ENCODE measurements around the gene TOB2. TPM values are rescaled to one million over a fixed set of nuclear protein-coding genes. Genes with fewer than 3 reads are reported as not detected.

The TOB2 gene
- 10.1 and 19.0 TPM in 2 replicates for total RNA-seq (2014; rRNA removed; shearing (Covaris generic))

- DNase-seq (ENCODE audit: low read depth), result peak; percentile 86
Observed at GRCh38 chr22:41446639-41447434, at the start of gene TOB2. Gene TOB2 (minus strand): TSS chr22:41446801. CDS start chr22:41437345, 9,456 bp downstream.

DNA sequence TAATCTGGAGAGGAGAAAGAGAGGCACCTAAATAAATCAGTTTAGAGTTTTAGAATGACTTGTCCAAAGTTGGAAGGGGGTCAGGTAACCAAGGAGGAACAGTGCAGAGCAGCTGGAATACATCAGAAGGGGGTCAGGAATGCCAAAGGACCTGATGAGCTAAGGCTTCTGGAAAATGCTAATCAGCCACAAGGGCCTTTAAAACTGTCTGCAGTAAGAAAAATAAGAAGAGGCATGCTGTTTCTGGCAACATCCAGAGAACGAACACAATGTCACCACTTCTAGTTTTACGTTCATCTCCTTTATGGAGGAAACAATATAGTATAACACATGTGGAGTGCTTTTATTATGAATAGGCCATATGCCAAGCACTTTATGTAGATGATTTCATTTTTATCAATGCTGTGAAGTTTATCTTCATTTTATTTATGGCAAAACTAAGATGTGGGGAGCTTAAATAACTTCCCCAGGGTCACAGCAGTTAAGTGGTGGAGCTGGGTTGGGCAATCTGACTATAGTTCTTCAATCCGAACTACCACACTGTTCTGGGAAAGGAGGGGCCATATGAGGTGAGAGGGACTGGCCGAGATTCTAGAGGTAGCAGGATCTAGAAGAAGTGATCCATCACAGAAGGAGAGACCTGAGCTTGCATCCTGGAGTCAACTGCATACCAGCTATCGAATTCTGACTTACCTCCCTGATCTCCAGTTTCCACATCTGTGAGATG is 44.9 kb upstream of the TOB2 start:
- no peak for DNase-seq (ENCODE audit: low read depth)

- DNase-seq (ENCODE audit: low read depth), result no peak
Observed at GRCh38 chr22:41488596-41489385, 42.2 kb upstream of the TOB2 start.

DNA sequence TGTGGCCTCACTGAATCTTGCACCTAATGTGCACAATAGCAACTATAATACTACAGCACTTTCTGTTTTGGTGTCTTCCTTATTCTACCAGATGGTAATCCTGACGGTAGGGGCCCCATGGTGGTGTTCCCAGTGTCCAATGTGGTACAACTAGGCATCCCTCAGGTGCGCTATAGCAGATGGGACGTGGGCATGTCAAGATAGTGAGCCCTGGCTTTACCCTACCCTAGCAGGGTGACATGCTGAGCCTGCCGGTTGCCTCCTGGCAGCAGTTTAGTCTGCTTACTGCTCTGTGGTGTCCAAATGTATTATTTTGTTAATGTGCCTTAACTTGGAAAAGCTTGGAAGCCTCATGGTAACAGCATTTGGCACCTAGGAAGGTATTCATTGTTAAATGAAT is 41.5 kb upstream of the TOB2 start:
- DNase-seq (ENCODE audit: low read depth), result no peak

- DNase-seq (ENCODE audit: low read depth), result no peak
Observed at GRCh38 chr22:41487037-41487935, 40.7 kb upstream of the TOB2 start.

GRCh38 chr22:41485033-41485432 is 38.4 kb upstream of the TOB2 start:
- no peak for DNase-seq (ENCODE audit: low read depth)

- peak; percentile 34 for DNase-seq (ENCODE audit: low read depth)
Observed at GRCh38 chr22:41482319-41482935, 35.8 kb upstream of the TOB2 start.

GRCh38 chr22:41481925-41482318 is 35.3 kb upstream of the TOB2 start:
- no peak for DNase-seq (ENCODE audit: low read depth)

DNA sequence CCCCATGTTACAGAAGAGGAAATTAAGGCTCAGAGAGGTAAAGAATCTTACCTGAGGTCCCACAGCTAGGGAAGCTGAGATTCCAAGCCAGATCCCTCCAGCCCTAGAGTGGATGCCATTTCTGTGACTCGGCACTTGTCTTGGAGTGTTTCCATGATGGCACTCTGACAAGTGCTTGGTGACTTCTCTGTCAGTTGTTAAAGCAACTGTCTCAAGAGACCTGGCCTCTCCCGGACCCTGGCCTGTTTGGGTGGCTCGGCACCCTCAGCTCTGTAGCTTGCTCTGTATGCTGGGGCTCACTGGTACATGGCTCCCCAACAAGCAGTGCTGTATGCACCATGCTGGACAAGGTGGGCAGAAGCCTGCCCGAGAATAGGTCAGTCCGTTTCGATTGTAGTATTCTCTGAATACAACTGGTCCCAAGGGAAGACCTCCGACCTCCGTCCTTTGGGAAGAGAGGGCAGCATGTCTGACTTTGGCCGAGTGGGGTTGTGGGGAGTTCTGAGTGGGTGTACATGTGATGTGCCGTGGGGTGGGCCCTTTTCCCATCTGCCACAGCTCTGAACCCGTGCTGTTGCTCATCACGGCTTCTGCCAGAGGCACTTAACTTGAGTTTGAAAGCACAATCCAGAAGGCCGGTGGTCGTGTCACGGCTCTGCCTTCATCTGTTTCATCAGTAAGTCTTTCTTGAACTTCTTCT is 34.7 kb upstream of the TOB2 start:
- peak; percentile 73 for DNase-seq (ENCODE audit: low read depth)

GRCh38 chr22:41480397-41480735 is 33.8 kb upstream of the TOB2 start:
- peak; percentile 68 for DNase-seq (ENCODE audit: low read depth)

GRCh38 chr22:41479671-41480396 is 33.2 kb upstream of the TOB2 start:
- DNase-seq (ENCODE audit: low read depth), result peak; percentile 69

DNA sequence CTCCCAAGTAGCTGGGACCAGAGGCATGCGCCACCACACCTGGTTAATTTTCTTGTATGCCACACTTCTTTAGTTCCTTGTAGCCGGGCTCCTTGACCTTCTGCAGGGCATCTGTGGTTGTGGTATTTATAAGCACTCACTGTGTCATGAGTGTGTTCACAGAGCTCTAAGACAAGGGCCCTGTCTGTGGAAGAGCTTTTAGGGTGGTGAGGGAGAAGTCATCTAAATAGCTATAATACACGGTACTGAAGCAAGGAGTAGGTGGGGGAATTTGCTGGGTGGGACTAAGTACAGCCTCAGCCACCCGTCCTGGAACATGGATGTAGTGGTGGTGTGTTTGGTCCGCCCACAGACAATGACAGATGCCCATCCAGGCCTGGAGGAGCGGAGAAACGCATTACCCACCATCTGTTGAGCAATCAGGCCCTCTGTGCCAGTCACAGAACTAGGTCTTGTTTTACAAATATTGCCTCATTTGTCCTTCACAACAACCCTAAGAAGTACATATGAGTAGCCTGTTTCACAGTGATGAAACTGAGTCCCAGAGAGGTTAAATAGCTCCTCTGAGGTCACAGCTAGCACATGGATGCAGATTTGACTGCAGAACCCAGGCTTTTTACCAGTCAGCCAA is 32.4 kb upstream of the TOB2 start:
- no peak for DNase-seq (ENCODE audit: low read depth)

DNA sequence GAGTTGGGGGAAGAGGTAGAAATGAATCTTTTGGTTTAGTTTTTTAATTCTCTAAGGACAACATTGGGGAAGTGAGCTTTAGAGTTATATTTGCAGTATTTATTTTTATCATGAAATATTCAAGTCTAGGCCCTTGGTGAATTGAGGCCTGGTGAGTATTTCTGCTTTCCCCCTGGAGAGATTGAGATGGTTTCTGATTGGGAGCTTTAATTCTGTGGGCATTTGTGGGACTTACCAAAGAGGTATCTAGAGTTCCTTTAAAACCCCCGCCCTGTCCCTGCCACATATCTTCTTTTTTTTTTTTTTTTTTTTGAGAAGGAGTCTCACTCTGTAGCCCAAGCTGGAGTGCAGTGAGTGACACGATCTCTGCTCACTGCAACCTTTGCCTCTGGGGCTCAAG is 31.9 kb upstream of the TOB2 start:
- DNase-seq (ENCODE audit: low read depth), result no peak

GRCh38 chr22:41474872-41475451 is 28.4 kb upstream of the TOB2 start:
- no peak for DNase-seq (ENCODE audit: low read depth)

GRCh38 chr22:41471568-41471967 is 25.0 kb upstream of the TOB2 start:
- no peak for DNase-seq (ENCODE audit: low read depth)

GRCh38 chr22:41470886-41471285 is 24.3 kb upstream of the TOB2 start:
- DNase-seq (ENCODE audit: low read depth), result no peak

- peak; percentile 26 for DNase-seq (ENCODE audit: low read depth)
Observed at GRCh38 chr22:41469218-41469851, 22.7 kb upstream of the TOB2 start.

Data from M059J (cell line).